Measurements from ENCODE around the gene CCDC27.

Gene CCDC27

GRCh38 chr1:3729594-3730542, 22.4 kb upstream of the CCDC27 start:
- Histone ChIP-seq H3K9me3 (ENCODE audit: severe bottlenecking) (no peaks in the 10 kb centered on the region), H3K36me3 (peaks cover 83% of the 10 kb centered on the region), H3K4me3 (ENCODE audit: low read depth, low read length) (no peak overlapping the region), H3K27me3 (ENCODE audit: insufficient read depth, low read depth, severe bottlenecking) (no peaks in the 10 kb centered on the region), H3K27ac (no peak overlapping the region)
- DNase-seq = no peak
- no peak for TF ChIP-seq CTCF (IDR thresholded peaks at IDR 0.05; ENCODE audit: low read depth, low read length)

- peaks cover 89% of the 10 kb centered on the region for H3K36me3 ChIP-seq
- no peak for TF ChIP-seq CTCF (IDR thresholded peaks at IDR 0.05; ENCODE audit: low read depth, low read length)
- H3K4me3 ChIP-seq (ENCODE audit: low read depth, low read length) = no peak overlapping the region
- H3K27ac ChIP-seq = no peak overlapping the region
- no peaks in the 10 kb centered on the region for H3K27me3 ChIP-seq (ENCODE audit: insufficient read depth, low read depth, severe bottlenecking)
- DNase-seq = no peak
- no peaks in the 10 kb centered on the region for H3K9me3 ChIP-seq (ENCODE audit: severe bottlenecking)
These were observed 21.6 kb upstream of the CCDC27 start for GRCh38 chr1:3730543-3731247.

GRCh38 chr1:3731583-3732433, 20.4 kb upstream of the CCDC27 start:
- no peak for DNase-seq
- H3K9me3 ChIP-seq (ENCODE audit: severe bottlenecking) = no peaks in the 10 kb centered on the region
- TF ChIP-seq CTCF (IDR thresholded peaks at IDR 0.05; ENCODE audit: low read depth, low read length) = no peak
- peaks cover 100% of the 10 kb centered on the region for H3K36me3 ChIP-seq
- no peaks in the 10 kb centered on the region for H3K27me3 ChIP-seq (ENCODE audit: insufficient read depth, low read depth, severe bottlenecking)
- H3K27ac ChIP-seq = peak overlapping the region; percentile 4; the same call in 1 of the 2 replicates
- H3K4me3 ChIP-seq (ENCODE audit: low read depth, low read length) = no peak overlapping the region

- no peak for DNase-seq
- Histone ChIP-seq H3K9me3 (ENCODE audit: severe bottlenecking) (no peaks in the 10 kb centered on the region), H3K4me3 (ENCODE audit: low read depth, low read length) (no peak overlapping the region), H3K36me3 (peaks cover 100% of the 10 kb centered on the region), H3K27ac (peak overlapping the region; percentile 34; the same call in 1 of the 2 replicates), H3K27me3 (ENCODE audit: insufficient read depth, low read depth, severe bottlenecking) (no peaks in the 10 kb centered on the region)
- no peak for TF ChIP-seq CTCF (IDR thresholded peaks at IDR 0.05; ENCODE audit: low read depth, low read length)
These were observed 19.7 kb upstream of the CCDC27 start for GRCh38 chr1:3732434-3733093.
